Ishikawa (cell line): ENCODE data around the gene LEKR1.

ENCODE experiments used
- CREB1 ChIP-seq: IDR thresholded peaks from 2 replicates; pipeline ENCODE4 v1.6.1; 2012; ENCODE audit warnings: low read depth
- EP300 ChIP-seq: IDR thresholded peaks from 2 replicates; pipeline ENCODE4 v1.6.1; 2012; ENCODE audit warnings: borderline replicate concordance
- NFIC ChIP-seq: IDR thresholded peaks from 2 replicates; pipeline ENCODE4 v1.6.1; 2012
- RAD21 ChIP-seq: IDR thresholded peaks from 2 replicates; pipeline ENCODE4 v1.6.1; 2012; ENCODE audit warnings: low read depth
- TAF1 ChIP-seq: IDR thresholded peaks from 2 replicates; pipeline ENCODE4 v1.6.1; 2012; ENCODE audit warnings: low read depth, mild to moderate bottlenecking
- TCF12 ChIP-seq: IDR thresholded peaks from 2 replicates; pipeline ENCODE4 v1.6.1; 2012; ENCODE audit warnings: low read depth
- TEAD4 ChIP-seq: IDR thresholded peaks from 2 replicates; pipeline ENCODE4 v1.6.1; 2012
- YY1 ChIP-seq: IDR thresholded peaks from 2 replicates; pipeline ENCODE4 v1.6.1; 2012; ENCODE audit warnings: low read depth
- ZBTB7A ChIP-seq: IDR thresholded peaks from 2 replicates; pipeline ENCODE4 v1.6.1; 2012; ENCODE audit warnings: low read depth
- TF ChIP-seq, protein P1 (sequence below): IDR thresholded peaks from 2 replicates; pipeline ENCODE4 v1.6.1; 2012
- TF ChIP-seq, protein P2 (sequence below): IDR thresholded peaks from 2 replicates; pipeline ENCODE4 v1.6.1; 2012; ENCODE audit warnings: low read depth, mild to moderate bottlenecking

DNA sequence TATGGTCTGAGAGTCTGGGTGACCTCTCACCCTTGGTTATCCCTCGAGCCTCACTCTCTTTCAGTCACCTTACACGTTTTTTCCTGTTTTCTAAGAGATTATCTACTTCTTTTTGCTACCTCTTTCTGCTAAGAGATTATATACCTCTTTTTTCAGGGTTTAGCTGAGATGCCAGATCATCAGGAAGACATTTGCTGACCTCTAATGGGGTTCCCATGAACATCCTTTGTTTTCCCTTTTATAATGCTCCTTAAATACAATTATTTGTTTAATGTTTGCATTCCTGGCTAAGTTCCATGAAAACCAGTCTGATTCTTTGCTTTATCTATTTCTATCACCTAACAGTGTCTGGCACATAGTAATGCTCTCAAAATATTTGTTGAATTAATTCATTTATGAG, 39.6 kb downstream of the LEKR1 start:
- TF ChIP-seq, protein P1, sequence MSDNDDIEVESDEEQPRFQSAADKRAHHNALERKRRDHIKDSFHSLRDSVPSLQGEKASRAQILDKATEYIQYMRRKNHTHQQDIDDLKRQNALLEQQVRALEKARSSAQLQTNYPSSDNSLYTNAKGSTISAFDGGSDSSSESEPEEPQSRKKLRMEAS, result no peak
- TF ChIP-seq RAD21 (no peak), EP300 (no peak), TCF12 (no peak), YY1 (no peak), ZBTB7A (no peak), TAF1 (no peak), TEAD4 (no peak), NFIC (no peak), CREB1 (no peak)
- TF ChIP-seq, protein P2, sequence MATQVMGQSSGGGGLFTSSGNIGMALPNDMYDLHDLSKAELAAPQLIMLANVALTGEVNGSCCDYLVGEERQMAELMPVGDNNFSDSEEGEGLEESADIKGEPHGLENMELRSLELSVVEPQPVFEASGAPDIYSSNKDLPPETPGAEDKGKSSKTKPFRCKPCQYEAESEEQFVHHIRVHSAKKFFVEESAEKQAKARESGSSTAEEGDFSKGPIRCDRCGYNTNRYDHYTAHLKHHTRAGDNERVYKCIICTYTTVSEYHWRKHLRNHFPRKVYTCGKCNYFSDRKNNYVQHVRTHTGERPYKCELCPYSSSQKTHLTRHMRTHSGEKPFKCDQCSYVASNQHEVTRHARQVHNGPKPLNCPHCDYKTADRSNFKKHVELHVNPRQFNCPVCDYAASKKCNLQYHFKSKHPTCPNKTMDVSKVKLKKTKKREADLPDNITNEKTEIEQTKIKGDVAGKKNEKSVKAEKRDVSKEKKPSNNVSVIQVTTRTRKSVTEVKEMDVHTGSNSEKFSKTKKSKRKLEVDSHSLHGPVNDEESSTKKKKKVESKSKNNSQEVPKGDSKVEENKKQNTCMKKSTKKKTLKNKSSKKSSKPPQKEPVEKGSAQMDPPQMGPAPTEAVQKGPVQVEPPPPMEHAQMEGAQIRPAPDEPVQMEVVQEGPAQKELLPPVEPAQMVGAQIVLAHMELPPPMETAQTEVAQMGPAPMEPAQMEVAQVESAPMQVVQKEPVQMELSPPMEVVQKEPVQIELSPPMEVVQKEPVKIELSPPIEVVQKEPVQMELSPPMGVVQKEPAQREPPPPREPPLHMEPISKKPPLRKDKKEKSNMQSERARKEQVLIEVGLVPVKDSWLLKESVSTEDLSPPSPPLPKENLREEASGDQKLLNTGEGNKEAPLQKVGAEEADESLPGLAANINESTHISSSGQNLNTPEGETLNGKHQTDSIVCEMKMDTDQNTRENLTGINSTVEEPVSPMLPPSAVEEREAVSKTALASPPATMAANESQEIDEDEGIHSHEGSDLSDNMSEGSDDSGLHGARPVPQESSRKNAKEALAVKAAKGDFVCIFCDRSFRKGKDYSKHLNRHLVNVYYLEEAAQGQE, result no peak
